ENCODE measurements around the gene GTF3C4.

DNA sequence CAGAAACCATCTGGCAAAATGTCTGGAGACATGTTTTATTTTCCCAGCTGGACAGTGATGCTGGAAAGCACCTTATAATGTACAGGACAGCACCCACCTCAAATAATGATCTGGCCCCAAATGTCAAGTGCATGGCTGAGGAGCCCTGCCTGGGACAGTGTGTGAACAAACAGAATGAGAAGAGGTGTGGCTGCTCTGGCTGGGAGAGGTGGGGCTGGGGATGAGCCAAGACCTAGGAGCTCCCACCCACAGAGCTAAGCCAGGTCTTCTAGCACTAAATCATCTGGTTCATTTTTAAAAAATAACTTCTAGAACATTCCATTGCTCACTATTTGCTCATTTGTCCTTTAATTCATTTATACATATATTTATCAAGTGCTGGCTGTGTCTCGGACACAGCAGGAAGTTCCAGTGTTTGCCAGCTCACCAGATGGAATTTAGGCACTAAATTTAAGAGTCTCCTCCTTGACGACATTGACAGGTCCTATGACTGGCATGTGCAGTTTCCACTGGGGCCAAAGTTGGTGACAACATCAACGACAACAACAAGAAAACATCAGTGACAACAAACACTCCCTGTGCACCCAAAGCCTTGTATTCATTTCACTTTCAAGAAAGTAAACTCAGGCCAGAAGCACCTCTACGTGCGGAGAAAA, 59.1 kb downstream of the GTF3C4 start:
- TF ChIP-seq EZH2phosphoT487 (IDR thresholded peaks at IDR 0.05; ENCODE audit: insufficient read depth, low read depth) = no peak
- TF ChIP-seq EZH2 (IDR thresholded peaks at IDR 0.05; ENCODE audit: insufficient read depth, poor library complexity, severe bottlenecking) = no peak

Data from GM23248 (cell line).